Activated naive CD4-positive, alpha-beta T cell treated with anti-CD3 and anti-CD28 coated beads, Interleukin-2, amount 50 U/mL, for 72 hours (primary cell): ENCODE measurements around the gene PPP3R1. TPM values are rescaled to one million over a fixed set of nuclear protein-coding genes. Genes with fewer than 3 reads are reported as not detected.

Source experiments
- ATAC-seq, 2 donors: fragments of 150-1000 bp; cut with Tn5 transposase; 2 replicates each; pipeline ENCODE4 v1.10.0; 2021; ENCODE audit warnings: mild to moderate bottlenecking in 2 of 2, moderate library complexity in 2 of 2
- DNase-seq, 2 donors: peaks; one replicate each; pipeline ENCODE4 v3.0.0; 2021 to 2022; ENCODE audit warnings: low spot score in 2 of 2
- H3K27ac Mint-ChIP-seq, 2 donors: one replicate each; pipeline ENCODE4 v1.8.0; 2022; ENCODE audit warnings: mild to moderate bottlenecking in 2 of 2, mixed read lengths in 2 of 2
- H3K36me3 Mint-ChIP-seq, 2 donors: one replicate each; pipeline ENCODE4 v1.8.0; 2022; ENCODE audit warnings: mixed read lengths in 2 of 2
- H3K9me3 Mint-ChIP-seq, 2 donors: one replicate each; pipeline ENCODE4 v1.8.0; 2022; ENCODE audit warnings: mixed read lengths in 2 of 2
- total RNA-seq, 2 donors: library from RNA; stranded (reverse); gene quantifications; one replicate each; pipeline ENCODE4 v1.2.3, GENCODE V29; 2022

PPP3R1 gene
- total RNA-seq, 2 donors from 2014 or later, result 61.5 to 69.1 TPM

GRCh38 chr2:68244456-68244855, 7.9 kb downstream of the PPP3R1 start:
- ATAC-seq (no peak), DNase-seq (no peak)
- Mint-ChIP-seq H3K36me3 (peaks cover 0 to 8% of the 10 kb centered on the region in 2 donors), H3K9me3 (no peaks in the 10 kb centered on the region), H3K27ac (no peak overlapping the region)

GRCh38 chr2:68241732-68242131, 10.6 kb downstream of the PPP3R1 start:
- no peaks in the 10 kb centered on the region for H3K9me3 Mint-ChIP-seq
- ATAC-seq (no peak), DNase-seq (no peak)
- H3K27ac Mint-ChIP-seq, result no peak overlapping the region
- H3K36me3 Mint-ChIP-seq, result peaks cover 0 to 14% of the 10 kb centered on the region in 2 donors

- Mint-ChIP-seq H3K27ac (no peak overlapping the region), H3K36me3 (peaks cover 0 to 14% of the 10 kb centered on the region in 2 donors), H3K9me3 (no peaks in the 10 kb centered on the region)
- no peak for ATAC-seq
- no peak for DNase-seq
These were observed 11.9 kb downstream of the PPP3R1 start for GRCh38 chr2:68240446-68240845.

- no peak overlapping the region for H3K27ac Mint-ChIP-seq
- H3K9me3 Mint-ChIP-seq, result no peaks in the 10 kb centered on the region
- peak in 1 of 2 donors; percentile 58 for ATAC-seq
- peaks cover 0 to 14% of the 10 kb centered on the region in 2 donors for H3K36me3 Mint-ChIP-seq
- no peak for DNase-seq
These were observed 13.1 kb downstream of the PPP3R1 start for GRCh38 chr2:68238955-68239822.

- Mint-ChIP-seq H3K9me3 (no peaks in the 10 kb centered on the region), H3K27ac (no peak overlapping the region), H3K36me3 (peaks cover 0 to 14% of the 10 kb centered on the region in 2 donors)
- ATAC-seq, result peak in 1 of 2 donors; percentile 28
- DNase-seq, result no peak
These were observed 14.3 kb downstream of the PPP3R1 start for GRCh38 chr2:68237976-68238580.

GRCh38 chr2:68237404-68237803, 14.9 kb downstream of the PPP3R1 start:
- DNase-seq (no peak), ATAC-seq (no peak)
- H3K27ac Mint-ChIP-seq, result no peak overlapping the region
- H3K36me3 Mint-ChIP-seq, result peaks cover 0 to 14% of the 10 kb centered on the region in 2 donors
- H3K9me3 Mint-ChIP-seq, result no peaks in the 10 kb centered on the region

GRCh38 chr2:68236876-68237275, 15.5 kb downstream of the PPP3R1 start:
- peak overlapping the region in 1 of 2 donors; percentile 2 for H3K27ac Mint-ChIP-seq
- peaks cover 0 to 14% of the 10 kb centered on the region in 2 donors for H3K36me3 Mint-ChIP-seq
- ATAC-seq, result no peak
- DNase-seq, result no peak
- H3K9me3 Mint-ChIP-seq, result no peaks in the 10 kb centered on the region

GRCh38 chr2:68236103-68236734, 16.1 kb downstream of the PPP3R1 start:
- peak overlapping the region; percentile 0 to 2 for H3K27ac Mint-ChIP-seq
- peak in 1 of 2 donors; percentile 36 for ATAC-seq
- no peaks in the 10 kb centered on the region for H3K9me3 Mint-ChIP-seq
- H3K36me3 Mint-ChIP-seq, result peaks cover 0 to 14% of the 10 kb centered on the region in 2 donors
- DNase-seq, result no peak

GRCh38 chr2:68235090-68235489, 17.2 kb downstream of the PPP3R1 start:
- Mint-ChIP-seq H3K27ac (no peak overlapping the region), H3K36me3 (peaks cover 0 to 7% of the 10 kb centered on the region in 2 donors), H3K9me3 (no peaks in the 10 kb centered on the region)
- ATAC-seq, result no peak
- DNase-seq, result no peak

- H3K27ac Mint-ChIP-seq, result no peak overlapping the region
- no peak for DNase-seq
- no peak for ATAC-seq
- no peaks in the 10 kb centered on the region for H3K9me3 Mint-ChIP-seq
- H3K36me3 Mint-ChIP-seq, result peaks cover 0 to 7% of the 10 kb centered on the region in 2 donors
These were observed 17.9 kb downstream of the PPP3R1 start for GRCh38 chr2:68234405-68234804.

- no peak for DNase-seq
- H3K9me3 Mint-ChIP-seq, result no peaks in the 10 kb centered on the region
- ATAC-seq, result no peak
- no peaks in the 10 kb centered on the region for H3K36me3 Mint-ChIP-seq
- peak overlapping the region; percentile 5 to 56 for H3K27ac Mint-ChIP-seq
These were observed 21.3 kb downstream of the PPP3R1 start for GRCh38 chr2:68231061-68231372.

GRCh38 chr2:68230241-68231060, 21.9 kb downstream of the PPP3R1 start:
- no peak for ATAC-seq

GRCh38 chr2:68226794-68227193, 25.5 kb downstream of the PPP3R1 start:
- no peak overlapping the region for H3K27ac Mint-ChIP-seq
- H3K9me3 Mint-ChIP-seq, result no peaks in the 10 kb centered on the region

More at GRCh38 chr2:68230241-68231060, 21.9 kb downstream of the PPP3R1 start:
- peak overlapping the region in 1 of 2 donors; percentile 56 for H3K27ac Mint-ChIP-seq
- DNase-seq, result no peak
- H3K9me3 Mint-ChIP-seq, result no peaks in the 10 kb centered on the region
- H3K36me3 Mint-ChIP-seq, result no peaks in the 10 kb centered on the region

GRCh38 chr2:68225119-68225632, 27.2 kb downstream of the PPP3R1 start:
- DNase-seq (no peak), ATAC-seq (peak; percentile 34 to 59)
- Mint-ChIP-seq H3K36me3 (peaks cover 0 to 14% of the 10 kb centered on the region in 2 donors), H3K9me3 (no peaks in the 10 kb centered on the region), H3K27ac (peak overlapping the region in 1 of 2 donors; percentile 53)

More at GRCh38 chr2:68226794-68227193, 25.5 kb downstream of the PPP3R1 start:
- DNase-seq, result no peak
- H3K36me3 Mint-ChIP-seq, result peaks cover 0 to 7% of the 10 kb centered on the region in 2 donors
- no peak for ATAC-seq

GRCh38 chr2:68223419-68223818, 28.9 kb downstream of the PPP3R1 start:
- DNase-seq (no peak), ATAC-seq (no peak)
- Mint-ChIP-seq H3K27ac (no peak overlapping the region), H3K9me3 (no peaks in the 10 kb centered on the region), H3K36me3 (peaks cover 0 to 14% of the 10 kb centered on the region in 2 donors)

GRCh38 chr2:68222287-68222686, 30.0 kb downstream of the PPP3R1 start:
- Mint-ChIP-seq H3K36me3 (peaks cover 0 to 14% of the 10 kb centered on the region in 2 donors), H3K27ac (peak overlapping the region in 1 of 2 donors; percentile 57), H3K9me3 (no peaks in the 10 kb centered on the region)
- ATAC-seq (no peak), DNase-seq (no peak)
